HG03060 (cell line): ENCODE results near the gene PIEZO2.

Experiments used
- ATAC-seq: cut with Tn5 transposase; IDR thresholded peaks from one replicate; pipeline ENCODE4 v1.9.1; 2021; ENCODE audit warnings: low read depth, moderate number of reproducible peaks; ENCODE audit not compliant: unreplicated experiment

PIEZO2 gene

DNA sequence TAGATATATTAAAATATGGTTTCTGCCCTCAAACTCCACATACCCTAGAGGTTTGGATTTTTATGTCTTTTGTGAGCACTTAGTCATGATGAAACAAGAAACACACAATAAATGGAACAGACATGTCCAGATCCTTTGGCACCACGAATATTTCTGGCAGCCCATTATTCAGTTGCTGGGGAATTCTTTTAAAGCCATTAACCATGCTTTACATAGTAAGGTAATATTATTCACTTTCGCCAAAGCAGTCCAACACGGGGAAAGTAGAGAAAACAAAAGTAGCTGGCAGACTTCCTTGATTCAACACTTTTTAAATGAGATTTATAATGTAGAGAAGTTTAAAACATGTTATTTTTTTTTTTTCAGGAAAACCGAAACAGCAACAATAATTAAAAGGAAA lies 235.4 kb downstream of the PIEZO2 start:
- no peak for ATAC-seq

- ATAC-seq, result no peak
Measured at GRCh38 chr18:10912790-10913545, 236.4 kb downstream of the PIEZO2 start.

DNA sequence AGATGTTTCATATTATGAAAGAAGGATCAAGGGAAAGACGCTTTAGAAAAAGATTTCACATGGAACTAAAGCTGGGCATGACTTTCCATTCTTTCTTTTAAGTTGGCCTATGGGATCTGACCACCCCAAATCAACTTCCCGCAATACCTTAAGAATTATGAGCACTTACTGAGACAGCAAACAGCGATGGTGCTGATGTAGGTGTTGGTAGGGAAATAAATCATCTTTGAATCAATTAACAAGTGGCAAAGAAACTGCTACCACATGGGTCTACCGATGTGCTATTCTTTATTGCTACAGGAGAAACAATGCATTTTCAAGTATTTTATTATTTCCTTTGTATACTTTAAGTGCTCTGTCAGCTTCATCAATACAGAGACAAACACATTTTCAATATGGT lies 239.6 kb downstream of the PIEZO2 start:
- no peak for ATAC-seq

DNA sequence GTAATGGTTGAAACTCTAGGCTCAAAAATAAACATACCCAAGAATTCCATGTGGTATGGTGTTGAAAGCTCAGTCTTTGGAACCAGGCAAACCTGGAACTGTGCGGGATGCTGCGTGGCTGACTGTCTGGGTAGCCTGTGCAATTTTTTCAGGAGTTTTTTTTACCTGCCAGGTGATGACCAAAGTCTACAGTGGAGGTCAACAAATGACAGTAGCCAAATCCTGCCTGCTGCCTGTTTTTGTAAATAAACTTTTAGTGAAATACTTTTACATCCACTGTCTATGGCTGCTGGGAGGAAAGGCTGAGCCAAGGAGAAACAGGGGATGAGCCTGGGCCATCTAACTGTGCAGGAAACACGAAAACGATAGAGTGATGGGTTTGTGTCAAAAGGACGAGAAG lies 240.6 kb downstream of the PIEZO2 start:
- ATAC-seq, result no peak

DNA sequence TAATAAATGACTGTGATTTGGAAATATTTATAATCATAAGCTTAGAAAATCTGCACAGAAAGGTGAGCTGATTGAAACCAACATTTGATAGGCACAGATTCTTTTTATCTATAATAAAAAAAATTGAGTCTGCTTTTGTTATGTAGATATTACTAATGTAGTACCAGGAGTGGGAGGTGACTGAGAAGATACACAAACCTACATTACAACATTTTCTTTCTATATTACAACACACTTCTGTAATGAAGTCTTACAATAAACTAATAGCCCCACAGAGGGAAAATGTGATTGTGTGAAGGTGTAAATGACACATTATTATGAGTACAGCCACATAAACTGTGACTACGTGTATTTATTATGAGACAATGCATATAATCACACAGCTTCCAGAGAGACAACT lies 241.6 kb downstream of the PIEZO2 start:
- ATAC-seq, result no peak

GRCh38 chr18:10901329-10901728 lies 248.0 kb downstream of the PIEZO2 start:
- no peak for ATAC-seq

DNA sequence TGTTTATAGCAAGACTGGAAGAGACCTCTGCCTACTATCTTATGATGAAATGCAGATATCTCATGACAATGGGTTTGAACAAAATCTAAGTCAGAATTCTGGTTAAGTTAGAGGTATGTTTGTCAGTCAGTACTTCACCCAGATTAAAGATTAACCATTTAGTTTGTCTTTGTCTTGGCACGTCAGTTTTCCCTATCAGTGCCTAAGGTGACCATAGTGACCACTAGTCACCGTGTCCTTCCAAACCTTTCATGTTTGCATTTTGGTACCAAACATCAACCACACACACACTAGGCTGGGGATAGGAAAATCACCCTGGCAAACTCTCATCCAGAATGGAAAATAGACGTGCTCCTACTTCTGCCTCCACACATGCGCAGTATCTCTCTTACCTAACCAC lies 248.9 kb downstream of the PIEZO2 start:
- ATAC-seq, result no peak

GRCh38 chr18:10899481-10899880 lies 249.9 kb downstream of the PIEZO2 start:
- ATAC-seq, result no peak

DNA sequence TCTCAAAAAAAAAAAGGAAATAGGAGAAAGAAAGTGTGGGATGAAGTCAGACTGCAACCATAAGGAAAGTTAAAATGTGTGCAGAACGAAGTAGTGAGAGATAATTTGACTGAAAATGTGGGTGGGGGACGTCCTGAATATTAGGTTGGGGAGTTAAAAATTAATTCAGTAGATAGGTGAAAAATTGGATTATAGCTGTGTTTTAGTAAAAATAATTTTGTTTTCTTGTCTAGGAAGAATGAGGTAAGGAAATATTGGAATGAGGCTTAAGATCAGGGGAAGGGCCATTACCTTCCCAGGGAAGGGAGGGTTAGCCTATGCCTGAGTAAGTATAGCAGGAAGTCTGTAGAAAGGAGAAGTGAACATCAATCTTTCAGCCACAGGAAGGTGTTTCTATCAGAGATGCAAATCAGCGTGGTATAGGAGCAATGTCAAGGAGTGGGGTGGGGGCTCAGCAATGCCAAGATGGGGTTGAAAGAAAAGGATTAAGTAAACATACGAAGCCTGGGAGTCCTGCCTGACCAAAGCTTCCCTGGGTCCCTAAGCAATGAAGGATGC lies 250.9 kb downstream of the PIEZO2 start:
- no peak for ATAC-seq

DNA sequence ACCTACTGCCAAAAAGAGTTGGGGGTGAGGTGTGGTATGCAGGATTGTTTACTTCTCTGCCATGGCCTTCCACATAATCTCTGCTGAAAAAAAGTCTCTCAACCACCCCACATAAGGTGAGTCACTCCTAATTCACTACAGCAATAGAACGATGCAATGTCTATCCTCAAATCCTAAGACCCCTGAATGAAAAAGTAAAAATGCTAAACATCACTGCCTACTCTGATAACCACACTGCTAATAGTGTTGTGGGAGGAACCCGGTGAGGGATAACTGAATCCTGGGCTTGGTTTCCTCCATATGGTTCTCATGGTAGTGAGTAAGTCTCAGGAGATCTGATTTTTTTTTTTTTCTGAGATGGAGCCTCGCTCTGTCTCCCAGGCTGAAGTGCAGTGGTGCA lies 252.5 kb downstream of the PIEZO2 start:
- no peak for ATAC-seq

DNA sequence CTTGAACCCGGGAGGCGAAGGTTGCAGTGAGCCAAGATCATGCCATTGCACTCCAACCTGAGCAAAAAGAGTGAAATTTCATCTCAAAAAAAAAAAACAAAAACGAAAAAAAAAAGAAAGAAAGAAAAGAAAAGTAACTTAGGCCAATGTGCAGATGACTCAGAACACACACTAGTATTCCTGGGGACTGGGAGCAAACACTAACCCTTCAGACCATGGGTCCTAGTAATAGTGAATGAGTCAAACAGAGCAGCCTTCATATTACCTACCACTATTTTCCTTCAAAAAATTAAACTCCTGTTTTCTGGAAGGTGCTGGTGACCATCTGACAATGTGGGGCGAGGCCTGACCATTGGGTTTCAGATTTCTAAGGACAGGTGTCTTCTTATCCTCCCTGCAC lies 253.4 kb downstream of the PIEZO2 start:
- ATAC-seq, result no peak

DNA sequence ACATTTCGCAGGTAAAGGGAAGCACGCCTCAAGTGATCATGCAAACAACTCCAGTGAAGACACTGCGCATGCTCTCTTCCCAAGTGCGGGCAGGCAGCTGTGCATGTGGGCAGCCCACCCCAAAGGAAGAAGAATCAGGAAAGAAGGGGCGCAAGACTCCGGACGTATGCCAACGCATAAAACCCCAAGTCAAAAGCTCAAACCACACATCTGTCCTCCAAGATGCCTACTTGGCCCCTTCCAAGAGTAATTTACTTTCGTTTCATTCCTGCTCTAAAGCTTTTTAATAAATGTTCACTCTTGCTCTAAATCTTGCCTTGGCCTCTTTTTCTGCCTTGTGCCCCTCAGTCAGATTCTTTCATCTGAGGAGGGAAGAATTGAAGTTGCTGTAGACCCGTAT lies 254.9 kb downstream of the PIEZO2 start:
- ATAC-seq, result no peak

- no peak for ATAC-seq
Measured at GRCh38 chr18:10893761-10894160, 255.6 kb downstream of the PIEZO2 start.

- no peak for ATAC-seq
Measured at GRCh38 chr18:10893196-10893595, 256.2 kb downstream of the PIEZO2 start.

DNA sequence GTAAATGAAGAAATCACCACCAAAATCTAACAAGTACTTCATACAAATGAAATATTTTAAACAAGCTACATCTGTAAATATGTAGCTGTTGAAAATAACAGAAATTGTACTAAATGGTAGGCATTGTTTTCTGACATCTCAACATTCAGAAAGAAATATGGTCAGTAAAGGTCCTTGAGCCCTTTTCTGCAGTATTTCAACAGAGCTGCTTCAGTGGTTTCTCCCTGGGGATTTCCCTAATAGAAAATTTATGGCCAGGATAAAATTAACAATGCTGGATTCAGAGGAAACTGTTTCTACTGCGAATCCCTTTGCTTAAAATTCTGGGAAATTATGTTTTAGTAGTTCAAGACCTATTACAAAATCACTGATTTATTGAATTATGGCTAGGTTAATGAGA lies 256.6 kb downstream of the PIEZO2 start:
- no peak for ATAC-seq

- ATAC-seq, result no peak
Measured at GRCh38 chr18:10890022-10890421, 259.3 kb downstream of the PIEZO2 start.

- ATAC-seq, result no peak
Measured at GRCh38 chr18:10878703-10879102, 270.7 kb downstream of the PIEZO2 start.

GRCh38 chr18:10877987-10878386 lies 271.4 kb downstream of the PIEZO2 start:
- no peak for ATAC-seq

DNA sequence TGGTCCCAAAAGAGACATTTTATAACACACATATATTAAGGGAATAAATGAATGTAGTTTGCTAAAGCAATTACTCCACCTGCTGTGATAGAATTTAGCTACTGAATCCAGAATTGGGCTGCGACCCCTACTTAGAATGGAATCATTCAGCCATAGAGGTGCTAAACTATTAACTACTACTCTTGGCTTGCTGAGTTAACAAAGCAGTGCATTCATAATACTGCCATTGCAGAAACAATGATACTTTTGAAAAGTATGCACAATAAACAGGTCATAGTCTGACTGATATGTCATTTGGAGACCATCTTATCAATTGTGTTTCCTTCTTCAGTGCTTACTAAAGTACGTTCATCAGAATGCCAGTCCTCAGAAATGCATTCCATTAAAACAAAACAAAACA lies 273.6 kb downstream of the PIEZO2 start:
- no peak for ATAC-seq

DNA sequence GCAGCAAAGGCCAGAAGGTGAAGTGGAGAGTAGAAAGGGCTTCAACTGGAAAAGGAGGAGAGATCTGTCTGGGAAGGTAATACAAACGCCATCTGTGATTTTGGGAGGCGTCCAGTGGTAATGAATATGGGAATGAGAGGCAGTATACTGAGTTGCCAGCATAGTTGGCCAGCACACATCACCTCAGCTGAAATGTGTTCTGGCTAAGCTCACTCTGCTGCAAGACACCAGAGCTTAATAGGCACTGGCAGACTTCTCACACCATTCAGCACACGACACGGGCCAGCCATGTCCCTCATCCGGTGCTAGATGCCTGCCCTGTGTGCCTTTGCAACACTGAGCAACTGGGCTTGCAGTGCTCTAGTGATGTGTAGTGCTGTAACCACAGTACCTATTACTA lies 277.1 kb downstream of the PIEZO2 start:
- no peak for ATAC-seq

DNA sequence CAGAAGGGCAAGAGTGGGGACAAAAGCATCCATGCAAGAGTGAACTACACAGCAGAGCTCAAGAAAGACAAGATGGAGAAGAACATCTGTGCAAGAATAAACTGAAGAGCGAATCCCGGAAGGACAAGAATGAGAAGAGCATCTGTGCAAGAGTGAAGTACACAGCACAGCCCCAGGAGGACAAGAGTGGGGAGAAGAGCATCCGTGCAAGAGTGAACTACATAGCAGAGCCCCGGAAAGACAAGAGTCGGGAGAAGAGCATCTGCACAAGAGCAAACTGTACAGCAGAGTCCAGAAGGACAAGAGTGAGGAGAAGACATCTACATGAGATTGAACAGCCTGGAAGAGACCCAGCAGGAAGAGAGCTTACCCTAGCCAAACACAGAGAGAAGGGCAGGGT lies 284.6 kb downstream of the PIEZO2 start:
- ATAC-seq, result no peak

- ATAC-seq, result no peak
Measured at GRCh38 chr18:10863026-10863425, 286.3 kb downstream of the PIEZO2 start.

GRCh38 chr18:10860928-10861327 lies 288.4 kb downstream of the PIEZO2 start:
- no peak for ATAC-seq
